ENCODE measurements around the gene PDSS2.
"Not testable (repeated sequence)": the region's sequence is repeated elsewhere in the genome, so short reads cannot be mapped to it uniquely, and the experiment has no call there.

DNA sequence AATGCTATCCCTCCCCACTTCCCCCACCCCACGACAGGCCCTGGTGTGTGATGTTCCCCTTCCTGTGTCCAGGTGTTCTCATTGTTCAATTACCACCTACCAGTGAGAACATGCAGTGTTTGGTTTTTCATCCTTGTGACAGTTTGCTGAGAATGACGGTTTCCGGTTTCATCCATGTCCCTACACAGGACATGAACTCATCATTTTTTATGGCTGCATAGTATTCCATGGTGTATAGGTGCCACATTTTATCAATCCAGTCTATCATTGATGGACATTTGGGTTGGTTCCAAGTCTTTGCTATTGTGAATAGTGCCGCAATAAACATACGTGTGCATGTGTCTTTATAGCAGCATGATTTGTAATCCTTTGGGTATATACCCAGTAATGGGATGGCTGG, 295.1 kb downstream of the PDSS2 start:
- TF ChIP-seq, protein P1, sequence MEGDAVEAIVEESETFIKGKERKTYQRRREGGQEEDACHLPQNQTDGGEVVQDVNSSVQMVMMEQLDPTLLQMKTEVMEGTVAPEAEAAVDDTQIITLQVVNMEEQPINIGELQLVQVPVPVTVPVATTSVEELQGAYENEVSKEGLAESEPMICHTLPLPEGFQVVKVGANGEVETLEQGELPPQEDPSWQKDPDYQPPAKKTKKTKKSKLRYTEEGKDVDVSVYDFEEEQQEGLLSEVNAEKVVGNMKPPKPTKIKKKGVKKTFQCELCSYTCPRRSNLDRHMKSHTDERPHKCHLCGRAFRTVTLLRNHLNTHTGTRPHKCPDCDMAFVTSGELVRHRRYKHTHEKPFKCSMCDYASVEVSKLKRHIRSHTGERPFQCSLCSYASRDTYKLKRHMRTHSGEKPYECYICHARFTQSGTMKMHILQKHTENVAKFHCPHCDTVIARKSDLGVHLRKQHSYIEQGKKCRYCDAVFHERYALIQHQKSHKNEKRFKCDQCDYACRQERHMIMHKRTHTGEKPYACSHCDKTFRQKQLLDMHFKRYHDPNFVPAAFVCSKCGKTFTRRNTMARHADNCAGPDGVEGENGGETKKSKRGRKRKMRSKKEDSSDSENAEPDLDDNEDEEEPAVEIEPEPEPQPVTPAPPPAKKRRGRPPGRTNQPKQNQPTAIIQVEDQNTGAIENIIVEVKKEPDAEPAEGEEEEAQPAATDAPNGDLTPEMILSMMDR (IDR thresholded peaks at IDR 0.05): not testable (repeated sequence)
- TF ChIP-seq POLR2A (IDR thresholded peaks at IDR 0.05): not testable (repeated sequence)
